GM19328 (cell line): ENCODE data around the gene PRKD1.

Experiments used
- ATAC-seq: cut with Tn5 transposase; IDR thresholded peaks from one replicate; pipeline ENCODE4 v1.9.1; 2021; ENCODE audit warnings: mild to moderate bottlenecking, moderate library complexity; ENCODE audit not compliant: unreplicated experiment

The PRKD1 gene

GRCh38 chr14:29536886-29537511, 390.6 kb downstream of the PRKD1 start:
- ATAC-seq, result no peak

GRCh38 chr14:29529418-29529817, 398.2 kb downstream of the PRKD1 start:
- no peak for ATAC-seq

- no peak for ATAC-seq
Measured at GRCh38 chr14:29528889-29529288, 398.8 kb downstream of the PRKD1 start.

GRCh38 chr14:29527286-29527685, 400.4 kb downstream of the PRKD1 start:
- no peak for ATAC-seq
